NCI-H1105 treated with DMSO at 0.1 percent for 48 hours (cell line): ENCODE data around the gene PADI3.

Experiments used
- DNase-seq: peaks from one replicate; lab custom pipeline; 2025; lab: John Stamatoyannopoulos, UW

PADI3 gene

DNA sequence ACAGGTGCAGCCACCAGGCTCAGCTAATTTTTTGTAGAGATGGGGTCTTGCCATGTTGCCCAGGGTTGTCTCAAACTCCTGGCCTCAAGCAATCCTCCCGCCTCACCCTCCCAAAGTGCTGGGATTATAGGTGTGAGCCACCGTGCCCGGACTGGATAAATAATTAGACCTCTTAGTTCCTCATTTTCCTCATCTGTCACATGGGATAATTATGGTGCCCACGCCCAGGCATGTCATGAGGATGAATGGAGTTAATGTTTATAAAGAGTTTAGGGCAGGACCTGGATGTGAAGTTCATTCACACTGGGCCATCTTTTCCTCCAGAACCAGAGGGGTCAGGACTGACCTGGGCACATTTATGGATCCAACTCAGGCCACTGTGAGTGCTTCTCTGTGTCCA is 23.7 kb downstream of the PADI3 start:
- no peak for DNase-seq

GRCh38 chr1:17273096-17273495 is 24.2 kb downstream of the PADI3 start:
- DNase-seq, result no peak

DNA sequence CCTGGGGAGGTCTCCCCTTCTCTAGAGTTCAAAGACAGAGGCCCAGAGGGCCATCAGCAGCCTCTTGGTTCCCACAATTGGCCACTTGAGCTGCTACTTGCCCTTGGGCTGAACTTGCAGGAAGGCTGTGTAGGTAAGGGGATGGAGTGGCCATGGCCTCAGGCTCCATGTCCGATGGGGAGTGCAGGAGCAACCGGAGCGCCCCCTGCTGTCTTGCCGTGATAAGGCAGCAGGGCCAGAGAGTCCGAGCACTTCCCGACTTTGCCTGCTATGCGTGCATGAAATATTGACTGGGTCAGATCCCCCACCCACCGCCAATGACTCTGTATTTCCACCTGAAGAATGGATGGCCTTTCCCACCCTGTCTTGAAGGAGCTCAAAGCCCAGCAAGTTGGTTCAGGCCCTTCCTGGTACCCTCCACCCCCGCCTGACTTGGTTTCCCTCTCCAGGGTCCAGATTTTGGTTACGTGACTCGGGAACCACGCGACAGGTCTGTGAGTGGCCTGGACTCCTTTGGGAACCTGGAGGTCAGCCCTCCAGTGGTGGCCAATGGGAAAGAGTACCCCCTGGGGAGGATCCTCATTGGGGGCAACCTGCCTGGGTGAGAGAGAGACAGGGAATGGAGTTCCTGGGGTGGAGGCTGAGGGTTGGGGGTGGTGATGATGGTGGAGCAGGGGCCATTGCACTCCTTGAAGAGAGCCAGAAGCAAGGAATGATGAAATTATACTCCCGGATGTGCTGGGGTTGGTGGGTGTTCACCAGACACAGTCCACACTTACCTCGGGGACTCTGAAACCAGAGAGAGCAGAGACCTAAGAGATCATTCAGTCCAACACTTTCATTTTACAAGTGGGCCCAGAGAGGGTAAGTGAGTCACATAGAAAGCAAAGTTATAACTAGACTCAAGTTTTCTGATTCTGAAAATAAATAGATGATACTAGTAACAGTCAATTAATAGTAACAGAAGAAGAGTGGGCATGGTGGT is 25.6 kb downstream of the PADI3 start:
- peak; percentile 28 for DNase-seq

- no peak for DNase-seq
Measured at GRCh38 chr1:17276568-17276967, 27.7 kb downstream of the PADI3 start.

DNA sequence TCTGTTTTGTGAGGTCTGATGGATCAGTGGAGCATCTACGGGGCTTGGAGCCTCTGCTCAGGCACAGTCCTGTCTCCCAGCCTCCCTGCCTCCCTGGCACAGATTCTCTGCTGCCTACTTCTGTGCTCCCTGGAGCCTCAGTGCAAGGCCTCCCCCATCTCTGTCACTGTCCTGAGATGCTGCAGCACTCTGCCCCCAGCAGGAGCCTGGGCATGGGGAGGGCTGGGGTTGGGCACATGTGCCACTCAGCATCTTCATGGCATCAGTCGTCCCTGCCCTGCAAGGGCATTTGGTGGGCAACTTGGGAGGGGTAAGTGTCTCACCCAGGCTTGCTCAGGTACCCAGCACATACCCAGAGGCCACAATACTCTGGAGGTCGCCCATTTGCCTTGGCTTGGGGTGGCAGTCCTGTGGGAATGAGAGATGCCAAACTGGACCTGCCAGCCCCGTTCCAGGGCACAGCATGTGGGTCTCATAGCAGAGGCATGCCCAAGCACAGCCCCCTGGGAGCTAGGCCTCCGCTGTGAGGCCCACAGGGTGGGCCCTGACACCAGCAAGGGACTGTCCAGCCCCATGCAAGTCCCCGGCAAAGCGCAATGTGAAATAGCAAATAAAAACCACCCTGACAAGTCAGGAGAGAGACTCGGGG is 28.7 kb downstream of the PADI3 start:
- no peak for DNase-seq

GRCh38 chr1:17278996-17279830 is 30.3 kb downstream of the PADI3 start:
- DNase-seq, result no peak

- DNase-seq, result no peak
Measured at GRCh38 chr1:17280436-17280835, 31.5 kb downstream of the PADI3 start.

GRCh38 chr1:17280894-17281293 is 32.0 kb downstream of the PADI3 start:
- no peak for DNase-seq

- DNase-seq, result no peak
Measured at GRCh38 chr1:17281775-17282181, 32.9 kb downstream of the PADI3 start.

- no peak for DNase-seq
Measured at GRCh38 chr1:17282836-17283235, 33.9 kb downstream of the PADI3 start.

DNA sequence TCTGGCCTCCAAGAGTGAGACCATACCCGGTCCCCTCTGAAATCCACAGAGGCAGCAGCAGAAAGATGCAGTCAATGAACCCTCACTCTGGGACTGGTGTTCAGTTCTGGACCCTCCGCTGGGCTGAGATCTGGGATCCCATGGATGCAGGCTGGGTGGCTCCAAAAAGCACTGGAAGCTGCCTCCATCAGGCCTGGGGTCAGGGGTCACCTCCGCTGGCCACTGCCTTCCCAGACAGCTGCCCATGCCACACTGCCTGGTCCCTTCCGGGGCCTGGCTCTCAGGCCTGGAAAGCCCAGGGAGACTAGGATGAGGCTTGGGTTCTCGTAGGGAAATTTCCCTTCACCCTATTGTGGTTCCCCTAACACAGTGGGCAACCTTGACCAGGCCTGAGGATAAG is 37.7 kb downstream of the PADI3 start:
- no peak for DNase-seq

- no peak for DNase-seq
Measured at GRCh38 chr1:17287130-17287776, 38.4 kb downstream of the PADI3 start.

DNA sequence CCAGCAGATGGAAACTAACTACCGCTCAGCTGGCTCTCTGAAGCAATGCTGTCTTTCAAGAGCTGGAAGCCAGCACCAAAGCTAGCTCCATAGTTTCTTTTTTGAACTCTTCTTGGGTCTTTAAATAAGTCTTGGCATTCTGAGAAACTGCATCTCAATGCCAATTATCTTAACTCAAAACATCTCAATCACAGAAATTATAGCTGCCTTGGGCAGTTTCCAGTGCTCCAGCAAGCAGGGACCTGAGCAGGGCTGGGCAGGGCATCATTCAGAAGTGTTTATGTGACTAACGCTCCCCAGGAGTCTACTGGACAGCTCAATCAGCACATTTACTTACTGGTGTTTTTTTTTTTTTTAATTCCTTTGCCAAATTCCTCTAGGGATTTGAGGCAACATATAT is 40.8 kb downstream of the PADI3 start:
- DNase-seq, result no peak

- no peak for DNase-seq
Measured at GRCh38 chr1:17290553-17290952, 41.7 kb downstream of the PADI3 start.

- DNase-seq, result no peak
Measured at GRCh38 chr1:17292299-17293160, 43.6 kb downstream of the PADI3 start.

DNA sequence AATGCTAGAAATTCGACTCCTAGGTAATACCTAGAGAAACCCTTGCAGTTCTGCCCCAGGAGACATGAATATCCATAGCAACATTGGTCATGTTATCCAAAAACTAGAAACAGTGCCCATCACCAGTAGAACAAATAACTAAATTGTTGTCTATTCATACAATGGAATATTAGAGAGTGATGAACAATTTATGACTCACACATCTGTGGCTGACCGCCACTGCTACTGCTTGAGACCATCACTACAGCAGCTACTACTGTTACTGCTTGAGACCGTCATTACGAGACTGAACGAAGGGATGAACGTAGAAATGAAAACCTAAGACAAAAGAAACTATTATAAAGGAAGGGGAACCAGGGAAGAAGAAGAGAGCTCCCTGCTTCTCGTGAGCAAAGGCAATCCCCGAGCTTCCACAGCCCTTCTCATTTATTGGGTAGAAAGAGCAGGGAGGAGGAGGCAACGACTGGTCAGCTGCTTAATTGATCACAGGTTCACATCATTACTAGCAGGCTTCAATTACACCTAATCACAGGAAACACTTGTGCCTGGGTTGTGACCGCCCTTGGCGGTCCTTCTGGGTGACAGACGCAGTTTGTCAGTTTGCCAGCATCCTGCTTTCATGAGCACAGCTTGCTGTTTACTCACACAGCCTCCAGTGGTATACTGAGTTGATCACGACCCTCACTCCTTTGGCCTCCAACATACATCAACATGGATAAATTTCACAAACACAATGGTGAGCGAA is 45.0 kb downstream of the PADI3 start:
- peak; percentile 18 for DNase-seq

GRCh38 chr1:17295292-17295691 is 46.4 kb downstream of the PADI3 start:
- DNase-seq, result no peak

GRCh38 chr1:17296086-17296485 is 47.2 kb downstream of the PADI3 start:
- no peak for DNase-seq

GRCh38 chr1:17297991-17298390 is 49.1 kb downstream of the PADI3 start:
- DNase-seq, result no peak

DNA sequence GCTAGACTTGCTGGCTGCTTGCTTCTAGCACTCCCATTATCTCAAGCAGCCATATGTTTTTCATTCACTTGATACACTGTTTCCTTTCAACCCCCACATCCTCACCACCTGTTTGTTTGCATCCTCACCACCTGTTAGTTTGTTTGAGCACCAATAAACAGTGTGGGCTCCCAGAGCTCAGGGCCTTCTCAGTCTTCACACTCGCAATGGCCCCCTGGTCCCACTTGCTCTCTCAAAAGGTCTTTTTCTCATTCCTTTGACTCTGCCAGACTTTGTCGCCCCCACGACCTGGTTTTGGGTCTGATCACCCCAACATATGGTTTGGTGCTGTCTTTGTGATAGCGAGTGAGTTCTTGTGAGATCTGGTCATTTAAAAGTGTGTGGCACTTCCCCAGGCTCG is 52.9 kb downstream of the PADI3 start:
- no peak for DNase-seq
